ENCODE data around the gene ITGA6. TPM values are rescaled to one million over a fixed set of nuclear protein-coding genes. Genes with fewer than 3 reads are reported as not detected.

ITGA6 gene
- total and polyA plus RNA-seq, 2 donors (not counting 1 experiment from before 2014, with no cell fraction given) = 6.4 to 19.8 TPM

GRCh38 chr2:172512810-172513523 is 85.6 kb downstream of the ITGA6 start:
- H2AFZ ChIP-seq (ENCODE audit: low read length) = no peak overlapping the region
- no peaks in the 10 kb centered on the region for H3K9me3 ChIP-seq (ENCODE audit: control insufficient read depth, insufficient read depth, low read depth, low read length)
- DNase-seq (ENCODE audit: low read depth in 2 of 2) = no peak
- H3K27me3 ChIP-seq (ENCODE audit: control insufficient read depth, insufficient read depth, low read length) = no peaks in the 10 kb centered on the region
- H3K36me3 ChIP-seq (ENCODE audit: control insufficient read depth, insufficient read depth, low read length) = no peaks in the 10 kb centered on the region
- H3K27ac ChIP-seq (ENCODE audit: insufficient read depth, low read length) = no peak overlapping the region
- no peaks in the 10 kb centered on the region for H3K4me1 ChIP-seq (ENCODE audit: control insufficient read depth, extremely low read depth, insufficient read depth, low read length)
- no peak overlapping the region for H3K4me3 ChIP-seq (replicated peaks in 1 of 4; ENCODE audit: control extremely low read depth in 1 of 4, insufficient read depth in 1 of 4, low read depth in 3 of 4, low read length in 4 of 4)
- H4K20me1 ChIP-seq (ENCODE audit: control insufficient read depth, extremely low read depth, insufficient read depth, low read length) = no peaks in the 10 kb centered on the region
- no peak overlapping the region for H3K4me2 ChIP-seq (ENCODE audit: extremely low read depth, insufficient read depth, low read length)
- TF ChIP-seq CTCF (conservative IDR thresholded peaks at IDR 0.05 in 1 of 2, IDR thresholded peaks at IDR 0.05 in 1 of 2; ENCODE audit: low read depth in 1 of 2, low read length in 2 of 2) (no peak), EZH2 (IDR thresholded peaks at IDR 0.05; ENCODE audit: low read length, missing control alignments) (no peak)
- H3K9ac ChIP-seq (ENCODE audit: insufficient read depth, low read length) = no peak overlapping the region
- H3K79me2 ChIP-seq (ENCODE audit: control insufficient read depth, insufficient read depth, low read length) = no peaks in the 10 kb centered on the region

- Histone ChIP-seq H3K36me3 (ENCODE audit: control insufficient read depth, insufficient read depth, low read length) (no peaks in the 10 kb centered on the region), H3K9me3 (ENCODE audit: control insufficient read depth, insufficient read depth, low read depth, low read length) (no peaks in the 10 kb centered on the region), H2AFZ (ENCODE audit: low read length) (no peak overlapping the region), H3K27ac (ENCODE audit: insufficient read depth, low read length) (no peak overlapping the region), H3K4me2 (ENCODE audit: extremely low read depth, insufficient read depth, low read length) (no peak overlapping the region), H3K9ac (ENCODE audit: insufficient read depth, low read length) (no peak overlapping the region), H3K79me2 (ENCODE audit: control insufficient read depth, insufficient read depth, low read length) (no peaks in the 10 kb centered on the region), H3K4me3 (replicated peaks in 1 of 4; ENCODE audit: control extremely low read depth in 1 of 4, insufficient read depth in 1 of 4, low read depth in 3 of 4, low read length in 4 of 4) (no peak overlapping the region), H4K20me1 (ENCODE audit: control insufficient read depth, extremely low read depth, insufficient read depth, low read length) (no peaks in the 10 kb centered on the region), H3K27me3 (ENCODE audit: control insufficient read depth, insufficient read depth, low read length) (no peaks in the 10 kb centered on the region), H3K4me1 (ENCODE audit: control insufficient read depth, extremely low read depth, insufficient read depth, low read length) (no peaks in the 10 kb centered on the region)
- DNase-seq (ENCODE audit: low read depth in 2 of 2) = no peak
- TF ChIP-seq CTCF (conservative IDR thresholded peaks at IDR 0.05 in 1 of 2, IDR thresholded peaks at IDR 0.05 in 1 of 2; ENCODE audit: low read depth in 1 of 2, low read length in 2 of 2) (no peak), EZH2 (IDR thresholded peaks at IDR 0.05; ENCODE audit: low read length, missing control alignments) (no peak)
Measured at GRCh38 chr2:172513524-172513900, 86.1 kb downstream of the ITGA6 start.

- no peak overlapping the region for H3K4me3 ChIP-seq (replicated peaks in 1 of 4; ENCODE audit: control extremely low read depth in 1 of 4, insufficient read depth in 1 of 4, low read depth in 3 of 4, low read length in 4 of 4)
- no peaks in the 10 kb centered on the region for H3K4me1 ChIP-seq (ENCODE audit: control insufficient read depth, extremely low read depth, insufficient read depth, low read length)
- no peaks in the 10 kb centered on the region for H4K20me1 ChIP-seq (ENCODE audit: control insufficient read depth, extremely low read depth, insufficient read depth, low read length)
- no peaks in the 10 kb centered on the region for H3K79me2 ChIP-seq (ENCODE audit: control insufficient read depth, insufficient read depth, low read length)
- H3K27me3 ChIP-seq (ENCODE audit: control insufficient read depth, insufficient read depth, low read length) = no peaks in the 10 kb centered on the region
- H3K9me3 ChIP-seq (ENCODE audit: control insufficient read depth, insufficient read depth, low read depth, low read length) = no peaks in the 10 kb centered on the region
- DNase-seq (ENCODE audit: low read depth in 2 of 2) = no peak
- H3K4me2 ChIP-seq (ENCODE audit: extremely low read depth, insufficient read depth, low read length) = no peak overlapping the region
- H2AFZ ChIP-seq (ENCODE audit: low read length) = no peak overlapping the region
- no peak overlapping the region for H3K9ac ChIP-seq (ENCODE audit: insufficient read depth, low read length)
- H3K36me3 ChIP-seq (ENCODE audit: control insufficient read depth, insufficient read depth, low read length) = no peaks in the 10 kb centered on the region
- H3K27ac ChIP-seq (ENCODE audit: insufficient read depth, low read length) = no peak overlapping the region
- TF ChIP-seq EZH2 (IDR thresholded peaks at IDR 0.05; ENCODE audit: low read length, missing control alignments) (no peak), CTCF (conservative IDR thresholded peaks at IDR 0.05 in 1 of 2, IDR thresholded peaks at IDR 0.05 in 1 of 2; ENCODE audit: low read depth in 1 of 2, low read length in 2 of 2) (no peak)
Measured at GRCh38 chr2:172513935-172514586, 86.7 kb downstream of the ITGA6 start.

All from fibroblast of lung (primary cell).